Activated T-helper 1 cell treated with anti-CD3 and anti-CD28 coated beads, Interleukin-12 subunit alpha, Interleukin-12 subunit beta, Interleukin-2, Interleukin-4 antibody, amounts not matched to agents 30 ng/mL and 10 ng/mL and 1 ng/mL, durations not matched to agents 14 hours and 24 hours and 36 hours (primary cell): ENCODE data around the gene SNCB. TPM values are rescaled to one million over a fixed set of nuclear protein-coding genes. Genes with fewer than 3 reads are reported as not detected.
"Not testable (repeated sequence)": the region's sequence is repeated elsewhere in the genome, so short reads cannot be mapped to it uniquely, and the experiment has no call there.

Experiments used
- DNase-seq: peaks from one replicate; pipeline ENCODE4 v3.0.0; 2021; ENCODE audit warnings: low spot score
- H3K27ac Mint-ChIP-seq: one replicate; pipeline ENCODE4 v1.8.0; 2021; ENCODE audit warnings: mild to moderate bottlenecking, mixed read lengths
- H3K27me3 Mint-ChIP-seq: one replicate; pipeline ENCODE4 v1.8.0; 2022; ENCODE audit warnings: mild to moderate bottlenecking, moderate library complexity, mixed read lengths; ENCODE audit not compliant: insufficient read depth
- H3K36me3 Mint-ChIP-seq: one replicate; pipeline ENCODE4 v1.8.0; 2021; ENCODE audit warnings: low read depth, mixed read lengths
- H3K4me1 Mint-ChIP-seq: one replicate; pipeline ENCODE4 v1.8.0; 2021; ENCODE audit warnings: low read depth, mixed read lengths
- H3K4me3 Mint-ChIP-seq: one replicate; pipeline ENCODE4 v1.8.0; 2021; ENCODE audit warnings: mild to moderate bottlenecking, moderate library complexity, mixed read lengths
- H3K9me3 Mint-ChIP-seq: one replicate; pipeline ENCODE4 v1.8.0; 2021; ENCODE audit warnings: mixed read lengths
- intact Hi-C: fragments of 100-400 bp; cut with micrococcal nuclease; formaldehyde crosslinking; loops from one replicate; pipeline ENCODE4 v1.15.1; 2024
- total RNA-seq: library from RNA; stranded (reverse); gene quantifications from 2 replicates; pipeline ENCODE4 v1.2.3, GENCODE V29; 2022

Gene SNCB
- total RNA-seq, 1 donor from 2014 or later = not detected

DNA sequence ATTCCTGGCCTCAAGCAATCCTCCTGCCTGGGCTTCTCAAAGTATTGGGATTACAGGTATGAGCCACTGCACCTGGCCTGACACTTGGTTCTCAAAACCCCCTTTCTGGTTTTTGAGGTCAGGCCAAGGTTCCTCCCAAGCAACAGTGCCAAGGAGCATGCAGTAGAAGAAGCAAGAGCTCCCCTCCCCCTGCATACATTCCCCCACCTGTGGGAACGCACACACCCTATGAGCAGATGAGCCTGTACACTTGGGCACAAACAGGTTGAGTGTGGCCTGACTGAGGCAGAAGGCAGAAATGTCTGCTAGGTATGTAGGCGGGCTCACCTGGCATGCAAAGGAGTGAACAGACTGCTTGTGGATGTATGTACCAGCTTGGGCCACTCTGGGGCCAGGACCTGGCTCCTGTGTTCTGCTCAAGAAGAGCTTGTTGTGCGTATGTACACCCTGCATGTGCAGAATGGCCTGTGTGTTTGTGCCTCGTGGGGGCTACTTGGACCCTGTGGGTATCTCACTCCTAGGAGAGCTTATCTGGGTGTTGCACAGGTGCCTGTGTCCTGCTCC lies 22.1 kb downstream of the SNCB start:
- intact Hi-C loops = no loop called here
- DNase-seq = no peak
- Mint-ChIP-seq H3K9me3 (no peaks in the 10 kb centered on the region), H3K4me1 (peaks cover 20% of the 10 kb centered on the region), H3K27ac (no peak overlapping the region), H3K4me3 (peak overlapping the region; percentile 88), H3K36me3 (no peaks in the 10 kb centered on the region), H3K27me3 (peaks cover 40% of the 10 kb centered on the region)

DNA sequence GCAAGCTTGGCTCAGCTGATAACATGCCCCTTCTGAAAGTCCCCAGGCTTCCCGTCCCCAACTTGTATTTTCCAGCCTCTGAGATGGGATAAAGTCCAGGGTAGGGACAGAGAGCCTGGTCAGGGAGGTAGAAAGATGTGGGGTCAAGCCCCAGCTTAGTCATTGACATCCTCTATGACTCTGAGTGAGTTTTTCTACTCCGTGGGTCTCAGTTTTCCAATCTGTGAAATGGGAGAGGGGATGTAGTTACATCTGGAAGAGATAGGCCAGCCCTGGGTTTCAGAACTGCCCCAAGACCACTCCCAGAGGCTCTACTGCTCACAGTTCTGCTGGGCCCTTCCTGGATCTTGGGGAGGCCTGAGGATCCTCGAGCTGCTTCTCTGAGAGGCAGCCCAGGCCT lies 23.5 kb downstream of the SNCB start:
- DNase-seq = no peak
- no peaks in the 10 kb centered on the region for H3K9me3 Mint-ChIP-seq
- peaks cover 20% of the 10 kb centered on the region for H3K4me1 Mint-ChIP-seq
- H3K36me3 Mint-ChIP-seq = no peaks in the 10 kb centered on the region
- no peak overlapping the region for H3K4me3 Mint-ChIP-seq
- intact Hi-C loops = no loop called here
- no peak overlapping the region for H3K27ac Mint-ChIP-seq
- peaks cover 30% of the 10 kb centered on the region for H3K27me3 Mint-ChIP-seq

DNA sequence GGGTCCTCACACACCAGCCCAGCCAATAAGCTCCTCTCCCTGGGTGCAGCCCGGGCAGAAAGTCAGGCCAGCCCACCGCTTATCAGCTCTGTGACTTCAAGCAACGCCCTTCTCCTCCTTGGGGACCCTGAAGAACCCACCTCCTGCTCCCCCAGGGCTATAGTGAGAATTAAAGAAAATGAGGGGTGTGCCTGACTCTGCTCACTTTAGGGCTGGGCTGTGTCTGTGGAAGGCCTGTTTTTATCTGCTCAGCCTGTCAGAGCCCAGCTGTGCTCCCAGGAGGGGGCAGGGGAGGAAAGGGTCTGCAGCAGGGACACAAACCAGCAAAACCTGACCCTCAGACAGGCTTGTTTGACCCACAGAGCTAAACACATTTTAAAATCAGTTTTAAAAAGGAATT lies 24.3 kb downstream of the SNCB start:
- Mint-ChIP-seq H3K4me1 (peaks cover 13% of the 10 kb centered on the region), H3K9me3 (no peaks in the 10 kb centered on the region), H3K36me3 (no peaks in the 10 kb centered on the region), H3K27ac (no peak overlapping the region), H3K27me3 (peaks cover 24% of the 10 kb centered on the region), H3K4me3 (no peak overlapping the region)
- DNase-seq = no peak
- intact Hi-C loops = no loop called here

DNA sequence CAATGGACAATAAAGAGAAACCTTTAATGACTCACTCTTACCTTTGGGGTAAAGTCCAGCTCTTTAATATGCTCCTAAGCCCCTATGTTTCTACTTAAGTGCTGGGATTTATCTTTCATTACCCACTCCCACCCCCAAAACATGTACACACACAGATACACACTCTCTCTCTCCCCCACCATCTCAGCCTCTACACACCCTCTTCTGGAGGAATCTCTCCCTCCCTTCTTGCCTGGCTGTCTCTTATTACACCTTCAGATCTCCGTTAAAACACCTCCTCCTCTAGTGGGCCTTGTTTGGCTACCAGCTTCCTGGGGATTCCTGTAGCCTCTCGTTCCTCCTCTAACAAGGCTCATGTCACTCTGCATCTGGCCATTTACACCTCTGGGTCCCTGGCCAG lies 27.2 kb downstream of the SNCB start:
- intact Hi-C loops = no loop called here
- no peak overlapping the region for H3K4me3 Mint-ChIP-seq
- peaks cover 20% of the 10 kb centered on the region for H3K27me3 Mint-ChIP-seq
- H3K9me3 Mint-ChIP-seq = no peaks in the 10 kb centered on the region
- no peak for DNase-seq
- peaks cover 2% of the 10 kb centered on the region for H3K36me3 Mint-ChIP-seq
- H3K4me1 Mint-ChIP-seq = no peaks in the 10 kb centered on the region
- H3K27ac Mint-ChIP-seq = no peak overlapping the region

DNA sequence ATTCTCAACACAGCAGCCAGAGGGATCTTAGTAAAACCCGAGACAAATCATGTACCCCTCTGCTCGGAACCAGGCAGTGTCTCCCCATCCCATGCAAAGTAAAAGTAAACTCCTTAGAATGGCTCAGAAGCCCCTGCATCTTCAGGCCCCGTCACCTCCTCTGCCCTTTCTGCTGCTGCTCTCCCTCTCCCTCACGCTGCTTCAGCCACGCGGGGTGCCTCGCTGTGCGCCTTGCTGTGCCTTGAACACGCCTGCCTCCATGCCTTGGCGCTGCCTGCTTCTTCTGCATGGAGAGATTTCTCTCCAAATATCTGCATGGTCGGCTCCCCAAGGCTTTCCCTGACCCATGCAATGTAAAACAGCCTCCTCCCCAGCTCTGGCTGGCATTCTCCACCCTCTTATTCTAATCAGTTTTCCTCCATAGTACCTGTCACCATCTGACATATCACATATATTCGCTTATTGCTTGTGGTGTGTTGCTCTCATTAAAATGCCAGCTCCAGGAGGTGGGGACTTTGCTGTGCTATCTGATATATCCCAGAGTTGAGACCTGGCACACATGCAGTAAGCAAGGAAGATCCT lies 28.3 kb downstream of the SNCB start:
- no peak overlapping the region for H3K27ac Mint-ChIP-seq
- H3K4me3 Mint-ChIP-seq = no peak overlapping the region
- peaks cover 16% of the 10 kb centered on the region for H3K27me3 Mint-ChIP-seq
- H3K4me1 Mint-ChIP-seq = no peaks in the 10 kb centered on the region
- no peaks in the 10 kb centered on the region for H3K9me3 Mint-ChIP-seq
- H3K36me3 Mint-ChIP-seq = peaks cover 2% of the 10 kb centered on the region
- intact Hi-C loops = no loop called here
- DNase-seq = no peak

DNA sequence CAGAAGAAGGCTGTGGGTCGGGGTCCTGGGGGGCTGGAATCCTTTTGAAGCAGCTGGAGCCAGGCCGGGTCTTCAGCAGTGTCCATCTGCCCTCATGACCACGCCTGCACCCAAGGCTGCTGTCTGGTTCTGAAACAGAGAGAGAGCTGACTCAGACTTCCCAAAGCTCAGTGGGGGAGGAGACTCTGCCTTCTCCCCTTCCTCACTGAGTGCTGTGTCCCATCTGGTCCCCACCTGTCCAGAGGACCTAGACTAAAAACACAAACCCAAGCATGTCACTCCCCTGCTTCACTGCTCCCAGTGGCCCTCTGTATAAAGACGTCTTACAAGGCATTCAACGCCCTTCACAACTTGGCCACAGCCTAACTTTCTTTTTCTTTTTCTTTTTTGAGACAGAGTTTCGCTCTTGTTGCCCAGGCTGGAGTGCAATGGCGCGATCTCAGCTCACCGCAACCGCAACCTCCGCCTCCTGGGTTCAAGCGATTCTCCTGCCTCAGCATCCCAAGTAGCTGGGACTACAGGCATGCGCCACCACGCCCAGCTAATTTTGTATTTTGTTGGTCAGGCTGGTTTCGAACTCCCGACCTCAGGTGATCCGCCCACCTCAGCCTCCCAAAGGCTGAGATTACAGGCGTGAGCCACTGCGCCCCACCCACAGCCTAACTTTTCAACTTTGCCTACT lies 30.4 kb downstream of the SNCB start:
- H3K9me3 Mint-ChIP-seq, H3K4me1 Mint-ChIP-seq, intact Hi-C loops, DNase-seq, H3K36me3 Mint-ChIP-seq, H3K27ac Mint-ChIP-seq: not testable (repeated sequence)
- Mint-ChIP-seq H3K27me3 (peaks cover 17% of the 10 kb centered on the region), H3K4me3 (peak overlapping the region; percentile 3)

DNA sequence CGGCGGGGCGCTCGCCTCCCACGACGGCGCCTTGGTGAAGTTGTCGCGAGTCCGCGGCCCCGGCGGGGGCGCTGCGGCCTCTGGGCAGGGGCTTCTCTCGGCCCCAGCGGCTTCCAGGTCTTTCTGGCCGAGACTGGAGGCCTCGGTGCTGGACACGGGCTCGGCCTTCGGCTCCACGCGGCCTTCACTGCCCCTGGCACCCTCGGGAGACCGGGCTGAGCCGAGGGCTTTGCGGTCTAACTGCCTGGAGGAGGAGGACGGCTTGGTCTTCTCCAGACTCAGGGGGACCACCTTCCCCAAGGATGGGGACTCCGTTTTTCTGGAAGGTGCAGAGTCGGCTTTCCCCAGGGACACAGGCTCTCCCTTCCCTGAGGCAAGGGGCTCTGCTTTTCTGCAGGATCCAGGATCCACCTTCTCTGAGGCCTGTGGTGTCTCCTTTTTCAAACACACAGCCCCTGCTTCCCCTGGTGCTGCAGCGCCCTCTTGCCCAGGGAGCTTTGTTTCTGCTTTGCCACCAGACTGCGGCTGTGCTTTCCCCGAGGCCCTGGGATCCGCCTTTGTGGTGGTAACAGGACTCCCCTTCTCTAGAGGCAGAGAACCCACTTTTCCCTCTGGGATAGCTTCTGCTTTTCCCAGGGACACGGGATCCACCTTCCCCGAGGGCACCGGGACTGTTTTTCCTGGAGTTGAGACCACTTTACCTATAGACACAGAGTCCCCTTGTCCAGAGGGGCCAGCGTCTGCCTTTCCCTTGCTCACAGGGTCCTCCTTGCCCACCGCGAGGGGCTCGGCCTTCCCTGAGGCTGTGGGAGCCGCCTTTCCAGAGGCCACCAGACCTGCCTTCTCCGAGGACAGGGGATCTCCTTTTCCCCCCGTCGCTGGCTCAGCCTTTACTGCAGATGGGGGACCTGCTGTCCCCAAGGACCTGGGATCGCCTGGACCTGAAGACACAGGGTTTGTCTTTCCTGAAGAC lies 32.6 kb downstream of the SNCB start:
- H3K27ac Mint-ChIP-seq = no peak overlapping the region
- intact Hi-C loops = loop anchor here (2.0 kb wide), 1 partner anchor 181 kb away; the partner anchor contains the start of gene CLTB
- H3K36me3 Mint-ChIP-seq = peaks cover 2% of the 10 kb centered on the region
- H3K4me3 Mint-ChIP-seq = no peak overlapping the region
- DNase-seq = no peak
- peaks cover 15% of the 10 kb centered on the region for H3K27me3 Mint-ChIP-seq
- peaks cover 8% of the 10 kb centered on the region for H3K4me1 Mint-ChIP-seq
- no peaks in the 10 kb centered on the region for H3K9me3 Mint-ChIP-seq

DNA sequence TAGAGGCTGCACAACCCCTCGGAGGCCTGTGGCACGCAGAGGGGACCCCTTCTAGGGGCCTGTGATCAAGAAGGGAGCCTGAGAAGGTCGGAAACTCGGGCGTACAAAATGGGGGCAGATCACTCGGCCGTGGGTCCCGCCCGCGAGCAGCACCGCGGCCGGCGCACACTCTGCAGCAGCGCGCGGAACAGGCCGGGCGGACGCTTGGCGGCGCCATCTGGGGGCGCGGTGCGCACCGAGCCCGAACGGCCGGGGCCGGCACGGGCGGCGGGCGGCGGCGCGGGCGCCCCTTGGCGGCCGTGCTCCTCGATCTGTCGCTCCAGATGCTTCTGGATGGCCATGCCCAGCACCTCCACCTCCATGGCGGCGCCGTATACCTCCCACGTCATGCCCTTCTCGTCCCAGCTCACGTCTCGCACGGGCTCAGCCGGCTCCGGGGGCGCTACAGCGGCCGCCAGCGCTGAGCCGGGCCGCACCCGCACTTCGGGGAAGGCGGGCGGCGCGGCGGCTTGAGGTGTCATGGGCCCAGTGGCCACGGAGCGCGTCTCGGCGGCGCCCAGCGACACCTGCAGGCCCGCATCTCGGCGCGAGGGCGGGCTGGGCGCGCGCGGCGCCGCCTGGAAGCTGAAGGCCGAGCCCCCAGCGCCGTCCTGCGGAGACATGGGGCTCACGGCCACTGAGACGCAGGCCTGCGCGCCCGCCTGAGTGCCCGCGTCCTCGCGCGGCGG lies 33.5 kb downstream of the SNCB start:
- peak overlapping the region; percentile 74 for H3K4me3 Mint-ChIP-seq
- peaks cover 2% of the 10 kb centered on the region for H3K36me3 Mint-ChIP-seq
- peak overlapping the region; percentile 58 for H3K27ac Mint-ChIP-seq
- no peaks in the 10 kb centered on the region for H3K9me3 Mint-ChIP-seq
- H3K27me3 Mint-ChIP-seq = peaks cover 15% of the 10 kb centered on the region
- intact Hi-C loops = loop anchor here (2.0 kb wide), 1 partner anchor 180 kb away; the partner anchor contains the start of gene CLTB
- peak; percentile 58 for DNase-seq
- peaks cover 8% of the 10 kb centered on the region for H3K4me1 Mint-ChIP-seq

DNA sequence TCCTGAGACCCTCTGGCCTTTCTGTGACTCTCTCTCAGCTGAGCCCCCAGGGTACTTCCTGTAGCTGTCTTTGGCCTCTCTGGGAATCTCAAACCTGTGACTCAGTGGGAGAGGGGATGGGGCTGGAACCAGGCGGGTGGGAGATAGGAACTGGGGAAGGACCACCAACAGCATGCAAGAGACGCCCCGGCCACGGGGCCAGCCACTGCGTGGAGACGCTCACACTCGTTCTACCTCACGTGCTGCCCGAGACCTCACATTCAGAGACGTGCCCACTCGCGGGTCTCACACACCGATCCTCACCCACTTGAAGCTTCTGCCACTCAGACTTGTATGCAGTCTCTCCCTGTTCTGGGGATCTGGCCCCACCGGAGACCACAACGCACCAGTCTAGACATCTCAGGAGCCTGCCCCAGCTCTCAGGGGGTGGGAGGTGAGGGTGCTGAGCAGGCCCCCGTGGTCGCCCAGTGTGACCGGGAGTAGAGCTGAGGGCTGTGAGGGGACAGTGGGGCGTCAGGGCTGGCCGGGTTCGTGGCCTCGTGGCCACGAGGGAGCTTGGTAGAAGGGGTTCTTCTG lies 34.2 kb downstream of the SNCB start:
- H3K27me3 Mint-ChIP-seq = peaks cover 15% of the 10 kb centered on the region
- H3K4me1 Mint-ChIP-seq = peaks cover 8% of the 10 kb centered on the region
- intact Hi-C loops = loop anchor here (2.0 kb wide), 1 partner anchor 179 kb away; the partner anchor contains the start of gene CLTB
- peak overlapping the region; percentile 74 for H3K4me3 Mint-ChIP-seq
- no peak for DNase-seq
- H3K36me3 Mint-ChIP-seq = peaks cover 2% of the 10 kb centered on the region
- peak overlapping the region; percentile 58 for H3K27ac Mint-ChIP-seq
- no peaks in the 10 kb centered on the region for H3K9me3 Mint-ChIP-seq

DNA sequence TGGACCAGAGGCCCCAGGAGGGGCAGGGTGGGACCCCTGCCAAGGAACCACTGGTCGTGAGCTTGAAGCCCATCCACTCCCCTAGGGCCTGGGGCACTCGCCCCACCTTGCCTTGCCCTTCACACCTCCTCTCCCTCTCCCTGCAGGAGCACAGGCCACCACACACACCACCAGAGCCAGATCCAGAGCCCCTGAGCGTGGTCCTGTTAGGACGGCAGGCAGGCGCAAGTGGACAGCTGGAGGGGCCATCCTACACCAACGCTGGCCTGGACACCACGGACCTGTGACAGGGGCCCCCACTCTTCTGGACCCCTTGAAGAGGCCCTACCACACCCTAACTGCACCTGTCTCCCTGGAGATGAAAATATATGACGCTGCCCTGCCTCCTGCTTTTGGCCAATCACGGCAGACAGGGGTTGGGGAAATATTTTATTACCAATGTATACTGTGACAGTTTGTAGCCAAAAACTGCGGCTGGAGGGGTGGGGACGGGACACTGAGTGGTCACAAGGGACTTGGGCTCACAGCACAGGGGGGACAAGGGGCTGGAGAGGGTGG lies 34.9 kb downstream of the SNCB start:
- Mint-ChIP-seq H3K27ac (no peak overlapping the region), H3K27me3 (peaks cover 15% of the 10 kb centered on the region), H3K9me3 (no peaks in the 10 kb centered on the region), H3K4me3 (no peak overlapping the region), H3K36me3 (peaks cover 2% of the 10 kb centered on the region), H3K4me1 (peaks cover 8% of the 10 kb centered on the region)
- intact Hi-C loops = no loop called here
- DNase-seq = no peak

DNA sequence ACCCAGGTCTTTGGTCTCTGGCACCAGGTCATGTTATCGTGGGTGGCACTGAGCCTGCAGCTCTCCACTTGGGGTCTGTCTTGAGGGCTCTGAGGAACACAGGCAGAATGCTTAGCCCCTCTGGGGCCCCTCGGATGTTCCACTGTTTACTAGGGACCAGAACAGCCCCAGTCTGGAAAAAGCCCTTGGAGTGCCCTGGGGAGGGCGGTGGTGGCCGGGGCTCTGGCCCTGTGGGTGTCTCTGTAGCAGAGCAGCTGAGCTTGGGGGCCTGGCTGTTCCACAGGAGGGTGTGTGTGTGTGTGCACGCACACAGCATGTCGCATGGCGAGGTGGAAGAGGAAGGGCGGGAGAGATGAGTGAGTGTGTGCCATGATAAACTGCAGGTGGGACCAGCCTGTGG lies 35.8 kb downstream of the SNCB start:
- Mint-ChIP-seq H3K27me3 (peaks cover 15% of the 10 kb centered on the region), H3K4me3 (no peak overlapping the region), H3K27ac (no peak overlapping the region), H3K9me3 (no peaks in the 10 kb centered on the region), H3K4me1 (peaks cover 8% of the 10 kb centered on the region), H3K36me3 (peaks cover 2% of the 10 kb centered on the region)
- DNase-seq = no peak
- intact Hi-C loops = no loop called here
